AG09309 (cell line): ENCODE measurements around the gene CRYAA.

ENCODE experiments used
- DNase-seq: peaks from one replicate; pipeline ENCODE4 v3.0.0-alpha.2; 2010; ENCODE audit warnings: low read depth
- H3K4me3 ChIP-seq: 2 replicates; pipeline ENCODE4 v1.5.1; 2011; ENCODE audit warnings: mild to moderate bottlenecking, low read depth, low read length, moderate library complexity; ENCODE audit not compliant: control insufficient read depth
- CTCF ChIP-seq: IDR thresholded peaks from 2 replicates; pipeline ENCODE4 v1.5.1; 2011; ENCODE audit warnings: mild to moderate bottlenecking, low read depth, low read length, inconsistent platforms; ENCODE audit not compliant: insufficient read depth, control insufficient read depth; ENCODE audit errors: missing control alignments

The CRYAA gene

GRCh38 chr21:43193651-43194302, 25.0 kb downstream of the CRYAA start:
- TF ChIP-seq CTCF = no peak
- no peak overlapping the region for H3K4me3 ChIP-seq
- DNase-seq = peak; percentile 32

DNA sequence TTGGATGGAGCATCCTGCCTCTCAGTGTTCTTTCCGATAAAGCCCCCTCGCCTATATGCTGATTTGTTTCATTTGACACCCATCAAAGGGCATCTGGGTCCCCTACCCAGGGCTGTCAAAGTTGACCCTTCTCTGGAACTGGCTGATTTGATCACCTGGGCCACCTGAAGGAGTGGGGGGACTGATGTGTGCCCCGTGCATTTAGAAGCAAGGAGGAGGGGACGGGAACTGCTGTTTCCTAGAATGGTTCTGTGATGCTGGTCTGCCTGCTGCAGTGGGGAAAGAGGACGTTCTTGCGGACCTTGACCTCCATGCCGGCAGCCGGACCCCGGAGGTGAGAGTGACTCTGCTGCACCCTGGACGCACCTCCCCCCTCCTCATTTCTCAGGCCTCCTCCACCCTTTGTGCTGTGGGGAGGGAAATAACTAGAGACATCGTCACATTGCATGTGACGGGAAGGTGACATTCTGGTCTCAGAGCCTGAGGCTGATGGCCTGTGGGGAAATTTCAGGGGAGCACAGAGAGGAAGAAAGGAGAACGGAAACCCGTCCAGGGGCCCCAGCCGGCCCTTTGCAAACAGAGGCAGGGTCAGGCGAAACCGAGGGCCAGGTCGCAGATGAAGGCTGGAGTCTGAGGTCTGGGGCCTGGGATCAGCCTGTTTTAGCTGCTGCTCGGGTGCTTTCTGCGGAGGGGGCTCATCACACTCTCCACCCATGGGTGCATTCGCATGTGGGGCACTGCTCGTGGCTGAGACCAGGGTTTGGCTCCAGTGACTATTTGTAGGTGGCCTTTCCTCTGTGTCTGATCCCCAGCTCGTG, 25.7 kb downstream of the CRYAA start:
- H3K4me3 ChIP-seq = no peak overlapping the region
- no peak for TF ChIP-seq CTCF
- no peak for DNase-seq

DNA sequence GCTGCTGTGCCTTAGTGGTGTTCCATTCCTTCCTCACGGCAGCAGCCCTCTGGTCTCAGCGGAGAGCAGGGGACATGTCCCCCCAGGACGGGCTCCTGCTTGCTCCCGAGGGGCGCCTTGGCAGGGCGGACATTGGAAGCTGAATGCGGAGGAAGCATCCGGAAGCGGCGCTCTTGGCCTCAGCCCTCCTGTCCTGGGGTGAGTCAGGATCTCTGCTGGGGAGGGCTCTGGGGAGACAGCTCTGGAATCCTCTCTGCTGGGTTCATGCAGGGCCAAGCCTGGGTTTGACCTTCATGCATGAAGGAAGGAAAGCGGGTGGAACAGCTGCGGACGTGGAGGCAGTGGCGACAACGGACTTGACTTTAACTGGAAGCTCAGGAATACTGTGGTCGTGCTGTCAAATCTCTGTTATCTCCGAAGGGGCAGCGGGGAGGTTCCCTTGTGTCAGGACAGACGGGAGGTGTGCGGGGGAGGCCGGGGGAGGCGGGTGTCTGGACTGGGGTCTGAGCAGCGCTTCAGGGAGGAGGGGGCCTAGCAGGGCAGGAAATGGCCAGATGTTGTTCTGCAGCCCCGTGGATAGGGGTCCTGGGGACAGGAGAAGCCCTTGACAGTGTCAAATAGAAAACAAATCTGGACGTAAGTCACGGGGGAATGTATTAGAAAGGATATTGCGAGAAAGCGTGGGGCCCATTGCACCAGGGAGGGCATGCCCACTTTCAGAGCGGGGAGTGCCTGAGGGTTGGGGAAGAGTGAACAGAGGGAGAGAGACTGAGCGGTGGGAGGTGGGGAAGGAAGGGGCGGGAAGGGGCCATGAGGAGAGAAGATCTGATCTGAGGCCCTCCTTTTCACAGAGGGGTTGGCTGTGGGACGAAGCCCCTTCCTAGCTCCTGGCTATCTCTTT, 26.6 kb downstream of the CRYAA start:
- TF ChIP-seq CTCF = no peak
- H3K4me3 ChIP-seq = no peak overlapping the region
- DNase-seq = no peak

- H3K4me3 ChIP-seq = no peak overlapping the region
- no peak for TF ChIP-seq CTCF
- DNase-seq = no peak
These were observed 28.0 kb downstream of the CRYAA start for GRCh38 chr21:43196826-43197225.

- H3K4me3 ChIP-seq = no peak overlapping the region
- no peak for DNase-seq
- no peak for TF ChIP-seq CTCF
These were observed 29.6 kb downstream of the CRYAA start for GRCh38 chr21:43198376-43198775.

DNA sequence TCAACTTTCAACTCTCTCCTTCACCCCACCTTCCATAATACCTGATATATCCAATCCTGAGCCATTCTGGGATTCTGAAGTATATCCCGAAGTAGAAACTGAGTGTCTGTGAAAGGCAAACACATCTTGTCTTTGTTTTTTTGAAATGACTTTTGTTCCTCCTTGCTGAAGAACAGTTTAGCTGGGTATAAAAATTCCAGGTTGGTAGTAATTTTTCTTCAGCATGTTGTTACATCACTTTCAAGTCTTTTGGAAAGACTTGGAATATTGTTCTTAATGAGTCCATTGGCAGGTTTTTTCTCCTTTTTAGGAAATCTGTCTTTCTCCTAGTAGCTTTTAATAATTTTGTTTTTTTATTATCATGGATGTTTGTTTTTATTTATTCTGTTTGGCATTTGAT, 32.7 kb downstream of the CRYAA start:
- no peak overlapping the region for H3K4me3 ChIP-seq
- no peak for TF ChIP-seq CTCF
- no peak for DNase-seq
